HG03575 (cell line): Measurements from ENCODE around the gene FOXB1.

Source experiments
- ATAC-seq: cut with Tn5 transposase; IDR thresholded peaks from one replicate; pipeline ENCODE4 v1.9.1; 2021; ENCODE audit not compliant: unreplicated experiment, insufficient number of reproducible peaks, low FRiP score; ENCODE audit errors: extremely low read depth

The FOXB1 gene

GRCh38 chr15:59997070-59997701 lies 6.9 kb upstream of the FOXB1 start:
- no peak for ATAC-seq

GRCh38 chr15:59998305-59998949 lies 5.7 kb upstream of the FOXB1 start:
- no peak for ATAC-seq

GRCh38 chr15:59998950-59999611 lies 5.0 kb upstream of the FOXB1 start:
- ATAC-seq, result no peak

- ATAC-seq, result no peak
Observed at GRCh38 chr15:59999612-60000112, 4.4 kb upstream of the FOXB1 start.

GRCh38 chr15:60000113-60000823 lies 3.8 kb upstream of the FOXB1 start:
- ATAC-seq, result no peak

GRCh38 chr15:60000824-60001609 lies 3.1 kb upstream of the FOXB1 start:
- ATAC-seq, result no peak

GRCh38 chr15:60001610-60002527 lies 2.2 kb upstream of the FOXB1 start:
- ATAC-seq, result no peak

- ATAC-seq, result no peak
Observed at GRCh38 chr15:60002528-60003218, 1.4 kb upstream of the FOXB1 start.

- no peak for ATAC-seq
Observed at GRCh38 chr15:60003243-60004008, 685 bp upstream of the FOXB1 start.

- ATAC-seq, result no peak
Observed at GRCh38 chr15:60004846-60005351, 788 bp downstream of the FOXB1 start.

- no peak for ATAC-seq
Observed at GRCh38 chr15:60005352-60006202, 1.5 kb downstream of the FOXB1 start.

GRCh38 chr15:60006203-60006862 lies 2.2 kb downstream of the FOXB1 start:
- no peak for ATAC-seq

- no peak for ATAC-seq
Observed at GRCh38 chr15:60006873-60007272, 2.8 kb downstream of the FOXB1 start.

- ATAC-seq, result no peak
Observed at GRCh38 chr15:60009124-60009960, 5.2 kb downstream of the FOXB1 start.
